LNCAP (cell line): ENCODE data around the gene NUDT8.

Source experiments
- CTCF ChIP-seq: fragments of 450-650 bp; IDR thresholded peaks from 2 replicates; pipeline ENCODE4 v1.5.1; 2017; ENCODE audit warnings: mild to moderate bottlenecking

The NUDT8 gene

GRCh38 chr11:67614730-67615714, 14.7 kb downstream of the NUDT8 start:
- peak; percentile 75 for TF ChIP-seq CTCF

- peak; percentile 78 for TF ChIP-seq CTCF
These were observed 15.6 kb downstream of the NUDT8 start for GRCh38 chr11:67613960-67614715.

- TF ChIP-seq CTCF = no peak
These were observed 16.3 kb downstream of the NUDT8 start for GRCh38 chr11:67613313-67613959.

GRCh38 chr11:67612751-67613150, 17.0 kb downstream of the NUDT8 start:
- TF ChIP-seq CTCF = no peak

GRCh38 chr11:67611704-67612587, 17.8 kb downstream of the NUDT8 start:
- TF ChIP-seq CTCF = no peak

- TF ChIP-seq CTCF = no peak
These were observed 18.6 kb downstream of the NUDT8 start for GRCh38 chr11:67611165-67611564.
